Psoas muscle (tissue), 8 donors: ENCODE data around the gene NAPSA. TPM values are rescaled to one million over a fixed set of nuclear protein-coding genes. Genes with fewer than 3 reads are reported as not detected.

ENCODE experiments used
- ATAC-seq, 4 donors: fragments of 200-7000 bp; cut with Tn5 transposase; one replicate each; pipeline ENCODE4 v1.9.1; 2020; ENCODE audit warnings: moderate library complexity in 3 of 4, mild to moderate bottlenecking in 2 of 4
- DNase-seq, 2 donors: peaks; one replicate each; pipeline ENCODE4 v3.0.0-alpha.2; 2020
- H3K27ac ChIP-seq: fragments of 200-600 bp; one replicate; pipeline ENCODE4 v1.8.0; 2022
- H3K27me3 ChIP-seq, 3 donors: fragments of 200-600 bp in 1 of 3; one replicate each; pipeline versions ENCODE4 v1.6.1 to v1.8.0; 2013 to 2022; ENCODE audit warnings: low read length in 2 of 3, mild to moderate bottlenecking in 2 of 3, moderate library complexity in 1 of 3; ENCODE audit not compliant: insufficient read depth in 3 of 3
- H3K36me3 ChIP-seq, 2 donors: fragments of 200-600 bp in 1 of 2; one replicate each; pipeline versions ENCODE4 v1.6.1 to v1.8.0; 2013 to 2022; ENCODE audit warnings: low read depth in 1 of 2, mild to moderate bottlenecking in 1 of 2, moderate library complexity in 1 of 2; ENCODE audit not compliant: insufficient read depth in 1 of 2
- H3K4me1 ChIP-seq: fragments of 200-600 bp; one replicate; pipeline ENCODE4 v1.8.0; 2022
- H3K4me3 ChIP-seq: fragments of 200-600 bp; one replicate; pipeline ENCODE4 v1.8.0; 2022; ENCODE audit warnings: mild to moderate bottlenecking
- H3K9me3 ChIP-seq: fragments of 200-600 bp; one replicate; pipeline ENCODE4 v1.8.0; 2022
- WGBS, 3 donors: extraction: QIAGEN DNeasy Blood & Tissue Kit; methylation state at CpG; one replicate each; pipeline versions ENCODE4 v1.1.6 to v1.1.7; 2013; 5-methylcytosine and 5-hydroxymethylcytosine counted together
- intact Hi-C, 2 donors: fragments of 100-400 bp; cut with DNase I; formaldehyde crosslinking; loops; one replicate each; pipeline versions ENCODE4 v1.11.0 to v1.14.2; 2022
- polyA plus RNA-seq, 3 donors: library from polyadenylated mRNA; stranded (reverse); fragments of 200-250 nt; gene quantifications; one replicate each; pipeline ENCODE4 v1.2.3, GENCODE V29; 2013
- total RNA-seq, 4 donors: library from RNA; stranded (reverse); fragmentation: NEBNext Ultra II Directional in 2 of 4; extraction: Animal tissue kit (Norgen Biotek cat#: 25700) in 2 of 4; gene quantifications; one replicate each; pipeline versions ENCODE4 v1.2.1 to v1.2.4, GENCODE V29; 2021 to 2023
- TF ChIP-seq, protein P1 (sequence below): fragments of 200-600 bp; IDR thresholded peaks from one replicate; pipeline ENCODE4 v1.8.0; 2022; ENCODE audit warnings: antibody characterized with exemption
- donor health status: healthy with polysubstance abuse.
- donor health status: DM: no; HTN: no; CAD: no; lungs with moderate emphysema.
- donor health status: Bipolar disorder and iron deficiency.
- donor health status: healthy.
- donor health status: DM: yes; HTN: yes; CAD: no.
- donor health status: DM: no; HTN: no; CAD: no.
- donor health status: DM: no; HTN: no; CAD: no.
- donor health status: DM: yes; HTN: yes; CAD: no.

NAPSA gene
- total and polyA plus RNA-seq, 7 donors = 0.10 to 0.47 (median 0.27) TPM; not detected in 3

DNA sequence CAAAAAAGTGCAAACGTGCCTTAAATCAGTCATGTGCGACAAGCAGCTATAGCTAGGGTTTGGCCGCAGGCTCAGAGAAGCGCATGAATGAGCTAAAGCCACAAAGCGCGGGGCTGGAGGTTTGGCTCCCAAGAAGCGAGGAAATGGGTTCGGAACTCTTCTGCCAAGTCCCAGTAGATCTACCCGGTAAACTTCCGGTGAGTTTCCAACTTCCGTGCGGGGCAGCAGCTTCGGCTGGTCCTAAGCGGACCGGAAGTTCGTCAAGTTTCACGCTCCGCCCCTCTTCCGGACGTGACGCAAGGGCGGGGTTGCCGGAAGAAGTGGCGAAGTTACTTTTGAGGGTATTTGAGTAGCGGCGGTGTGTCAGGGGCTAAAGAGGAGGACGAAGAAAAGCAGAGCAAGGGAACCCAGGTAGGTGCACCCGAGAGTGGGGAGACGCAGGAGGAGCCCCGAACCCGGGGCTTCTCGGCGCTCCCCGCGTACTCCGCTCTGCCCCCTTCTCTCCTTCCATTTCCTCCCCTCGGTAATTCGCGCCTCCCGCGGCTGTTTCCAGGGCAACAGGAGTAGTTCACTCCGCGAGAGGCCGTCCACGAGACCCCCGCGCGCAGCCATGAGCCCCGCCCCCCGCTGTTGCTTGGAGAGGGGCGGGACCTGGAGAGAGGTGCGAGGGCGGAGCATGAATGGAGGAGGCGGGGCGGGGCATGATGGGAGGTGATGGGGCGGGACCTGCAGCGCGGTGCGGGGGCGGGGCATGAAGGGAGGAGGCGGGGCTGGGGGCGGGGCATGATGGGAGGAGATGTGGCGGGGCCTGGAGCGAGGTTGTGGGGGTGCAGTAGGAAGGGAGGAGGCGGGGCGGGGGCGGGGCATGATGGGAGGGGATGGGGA is 11.0 kb upstream of the NAPSA start, which contains the start of gene NR1H2:
TSS of gene NR1H2 (plus strand) at position 292 of the 885 bp plus-strand sequence. CDS start 1,149 bp downstream, outside the sequence.
- 2% methylated on average over 51 to 67 of the region's 67 CpGs for WGBS, 3 donors

DNA sequence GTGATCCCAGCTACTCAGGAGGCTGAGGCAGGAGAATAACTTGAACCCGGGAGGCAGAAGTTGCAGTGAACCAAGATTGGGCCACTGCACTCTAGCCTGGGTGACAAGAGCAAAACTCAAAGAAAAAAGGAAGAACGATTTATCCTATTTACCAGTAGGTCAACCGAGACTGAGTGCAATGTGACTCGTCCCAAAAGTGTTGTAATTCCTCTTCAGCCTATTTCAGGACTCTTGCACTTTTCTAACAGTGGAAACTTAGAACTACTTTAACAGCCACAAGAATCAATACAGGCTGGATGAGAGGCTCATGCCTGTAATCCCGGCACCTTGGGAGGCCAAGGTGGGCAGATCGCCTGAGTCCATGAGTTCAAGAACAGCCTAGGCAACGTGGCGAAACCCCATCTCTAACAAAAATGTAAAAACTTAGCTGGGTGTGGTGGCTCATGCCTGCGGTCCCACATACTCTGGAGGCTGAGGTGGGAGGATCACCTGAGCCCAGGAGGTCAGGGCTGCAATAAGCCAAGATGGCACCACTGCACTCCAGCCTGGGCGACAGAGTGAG is 6.6 kb upstream of the NAPSA start:
- Histone ChIP-seq H3K27ac (no peak overlapping the region), H3K27me3 (no peaks in the 10 kb centered on the region), H3K4me3 (no peak overlapping the region), H3K36me3 (no peaks in the 10 kb centered on the region), H3K9me3 (no peaks in the 10 kb centered on the region), H3K4me1 (peaks cover 15% of the 10 kb centered on the region)
- intact Hi-C loops = loop anchor here in 1 of 2 donors (5.0 kb wide), 1 partner anchor 40 kb away; no protein-coding TSS in a partner anchor
- TF ChIP-seq, protein P1, sequence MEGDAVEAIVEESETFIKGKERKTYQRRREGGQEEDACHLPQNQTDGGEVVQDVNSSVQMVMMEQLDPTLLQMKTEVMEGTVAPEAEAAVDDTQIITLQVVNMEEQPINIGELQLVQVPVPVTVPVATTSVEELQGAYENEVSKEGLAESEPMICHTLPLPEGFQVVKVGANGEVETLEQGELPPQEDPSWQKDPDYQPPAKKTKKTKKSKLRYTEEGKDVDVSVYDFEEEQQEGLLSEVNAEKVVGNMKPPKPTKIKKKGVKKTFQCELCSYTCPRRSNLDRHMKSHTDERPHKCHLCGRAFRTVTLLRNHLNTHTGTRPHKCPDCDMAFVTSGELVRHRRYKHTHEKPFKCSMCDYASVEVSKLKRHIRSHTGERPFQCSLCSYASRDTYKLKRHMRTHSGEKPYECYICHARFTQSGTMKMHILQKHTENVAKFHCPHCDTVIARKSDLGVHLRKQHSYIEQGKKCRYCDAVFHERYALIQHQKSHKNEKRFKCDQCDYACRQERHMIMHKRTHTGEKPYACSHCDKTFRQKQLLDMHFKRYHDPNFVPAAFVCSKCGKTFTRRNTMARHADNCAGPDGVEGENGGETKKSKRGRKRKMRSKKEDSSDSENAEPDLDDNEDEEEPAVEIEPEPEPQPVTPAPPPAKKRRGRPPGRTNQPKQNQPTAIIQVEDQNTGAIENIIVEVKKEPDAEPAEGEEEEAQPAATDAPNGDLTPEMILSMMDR = no peak
- whole genome bisulfite sequencing, 3 donors = 78 to 83% (median 79%) methylated on average over 10 of the region's 10 CpGs
- ATAC-seq (no peak), DNase-seq (no peak)

More for the DNA sequence above, 11.0 kb upstream of the NAPSA start, which contains the start of gene NR1H2:
- peak; percentile 94 to 96 (median 96) for ATAC-seq
- DNase-seq = peak; percentile 95 to 97
- H3K4me3 ChIP-seq = peak within 1 kb of the TSS; percentile 91
- no peaks in the 10 kb centered on the region for H3K9me3 ChIP-seq
- H3K27me3 ChIP-seq = no peaks in the 10 kb centered on the region
- TF ChIP-seq, protein P1 = no peak
- H3K27ac ChIP-seq = peak within 1 kb of the TSS; percentile 100
- intact Hi-C loops = no loop called here
- H3K4me1 ChIP-seq = peaks cover 15% of the 10 kb centered on the region
- H3K36me3 ChIP-seq = peaks cover 0 to 43% of the 10 kb centered on the region in 2 donors

DNA sequence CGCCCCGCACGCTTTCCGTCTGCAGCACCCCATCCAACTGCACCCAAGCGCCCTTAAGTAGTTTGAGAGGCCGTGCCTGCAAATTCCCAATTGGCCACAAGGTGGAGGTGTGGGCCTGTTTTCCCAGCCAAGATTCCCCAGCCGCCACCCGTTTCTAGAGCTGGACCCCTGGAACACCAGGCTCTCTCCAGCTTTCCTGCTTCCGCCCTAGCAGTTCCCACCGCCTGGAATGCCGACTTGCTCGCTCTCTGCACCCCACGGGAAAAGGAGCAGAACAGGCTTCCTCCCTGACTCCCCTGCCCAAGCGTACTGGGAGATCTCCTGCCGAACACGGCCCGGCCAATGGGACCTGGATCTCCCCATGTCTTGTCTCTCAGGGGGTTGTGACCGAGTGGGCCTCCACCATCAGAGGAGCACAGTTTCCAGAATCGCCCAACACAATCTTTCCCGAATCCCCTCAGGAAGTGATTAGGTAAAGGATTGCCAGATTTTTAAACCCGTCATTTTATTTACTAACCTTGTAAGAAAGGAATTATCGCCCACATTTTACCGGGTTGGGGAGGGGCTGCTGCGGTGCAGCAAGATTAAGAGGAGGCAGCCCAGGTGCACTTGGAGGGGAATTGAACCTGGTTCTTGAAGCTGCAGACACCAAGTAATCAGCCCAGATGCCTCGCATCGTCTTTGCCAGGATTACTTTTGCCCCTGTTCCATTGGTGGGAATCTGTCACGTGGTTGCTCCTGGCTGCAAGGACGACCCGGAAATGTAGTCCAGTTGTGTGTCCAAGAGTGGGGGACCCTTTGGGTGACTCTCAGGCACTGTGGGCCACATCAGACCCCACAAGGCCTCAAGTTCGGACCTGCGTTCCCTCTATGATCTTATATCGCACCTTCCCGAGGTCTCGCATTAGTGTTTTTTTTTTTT is 3.5 kb upstream of the NAPSA start:
- WGBS, 3 donors = 6 to 10% (median 7%) methylated on average over 34 of the region's 34 CpGs
- peak overlapping the region; percentile 79 for H3K4me3 ChIP-seq
- intact Hi-C loops = loop anchor here (2.0 to 10.0 kb wide), 6 partner anchors 44 to 413 kb away; partner anchors contain the start of genes EMC10 (in 1 of the 2) and GARIN5A (in 1 of the 2)
- no peaks in the 10 kb centered on the region for H3K27me3 ChIP-seq
- peak overlapping the region; percentile 39 for H3K27ac ChIP-seq
- ATAC-seq (peak; percentile 89 to 97 (median 94)), DNase-seq (peak; percentile 81 to 86)
- H3K36me3 ChIP-seq = no peaks in the 10 kb centered on the region
- no peaks in the 10 kb centered on the region for H3K9me3 ChIP-seq
- TF ChIP-seq, protein P1 = peak; percentile 86
- peaks cover 8% of the 10 kb centered on the region for H3K4me1 ChIP-seq

DNA sequence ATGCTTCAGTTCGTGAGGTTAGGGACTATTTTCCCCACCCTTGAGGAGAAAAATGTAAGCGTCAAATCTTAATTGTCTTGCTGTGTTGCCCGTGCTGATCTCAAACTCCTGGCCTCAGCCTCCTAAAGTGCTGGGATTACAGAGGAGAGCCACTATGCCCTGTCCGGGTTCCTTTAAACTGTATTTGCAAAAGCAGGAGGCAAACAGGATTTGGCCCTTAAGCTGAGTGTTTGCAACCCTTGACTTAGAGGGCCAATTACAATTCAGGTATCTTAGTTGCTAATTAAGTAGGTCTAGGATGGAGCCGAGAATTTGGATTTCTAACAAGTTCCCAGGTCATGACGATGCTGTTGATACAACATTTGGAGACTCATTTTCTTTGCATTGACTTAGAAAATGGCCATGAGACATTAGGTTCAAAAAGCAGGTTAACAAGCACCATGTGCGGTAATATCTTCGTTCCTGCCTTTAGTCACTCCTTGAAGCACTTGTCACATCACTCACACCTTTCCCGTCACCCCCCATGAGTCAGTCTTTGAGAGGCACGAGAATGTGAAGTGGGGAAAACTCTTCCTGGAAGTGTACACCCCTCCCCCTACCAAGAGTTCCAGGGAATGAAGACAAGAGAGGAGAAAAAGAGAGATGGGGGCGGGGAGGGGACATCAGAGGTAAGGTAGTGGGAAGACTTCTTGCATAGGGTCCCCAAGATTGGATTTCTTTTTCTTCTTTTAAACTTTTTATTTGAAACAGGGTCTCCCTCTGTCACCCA is 2.6 kb downstream of the NAPSA start:
- Histone ChIP-seq H3K27ac (no peak overlapping the region), H3K9me3 (no peaks in the 10 kb centered on the region), H3K4me1 (peaks cover 7% of the 10 kb centered on the region), H3K27me3 (no peaks in the 10 kb centered on the region), H3K4me3 (no peak overlapping the region), H3K36me3 (no peaks in the 10 kb centered on the region)
- intact Hi-C loops = loop anchor here in 1 of 2 donors (10.0 kb wide), 1 partner anchor 192 kb away; no protein-coding TSS in a partner anchor
- no peak for ATAC-seq
- TF ChIP-seq, protein P1 = no peak
- WGBS, 3 donors = 55 to 65% (median 55%) methylated on average over 11 of the region's 11 CpGs
- DNase-seq = no peak
